NT2/D1 (cell line): ENCODE results near the gene GLCE.

ENCODE experiments used
- SUZ12 ChIP-seq: IDR thresholded peaks from 2 replicates; pipeline ENCODE4 v1.6.1; 2011; ENCODE audit not compliant: insufficient read length, insufficient read depth; ENCODE audit errors: extremely low read depth
- YY1 ChIP-seq: IDR thresholded peaks from 2 replicates; pipeline ENCODE4 v1.6.1; 2011; ENCODE audit not compliant: insufficient read length, insufficient read depth
- ZNF274 ChIP-seq: IDR thresholded peaks from 2 replicates; pipeline ENCODE4 v1.6.1; 2011; ENCODE audit warnings: mild to moderate bottlenecking, low read depth, low read length

GRCh38 chr15:69170597-69170996 is 10.2 kb downstream of the GLCE start:
- no peak for TF ChIP-seq YY1
- no peak for TF ChIP-seq SUZ12
- no peak for TF ChIP-seq ZNF274
